ENCODE results near the gene GGTLC1.

DNA sequence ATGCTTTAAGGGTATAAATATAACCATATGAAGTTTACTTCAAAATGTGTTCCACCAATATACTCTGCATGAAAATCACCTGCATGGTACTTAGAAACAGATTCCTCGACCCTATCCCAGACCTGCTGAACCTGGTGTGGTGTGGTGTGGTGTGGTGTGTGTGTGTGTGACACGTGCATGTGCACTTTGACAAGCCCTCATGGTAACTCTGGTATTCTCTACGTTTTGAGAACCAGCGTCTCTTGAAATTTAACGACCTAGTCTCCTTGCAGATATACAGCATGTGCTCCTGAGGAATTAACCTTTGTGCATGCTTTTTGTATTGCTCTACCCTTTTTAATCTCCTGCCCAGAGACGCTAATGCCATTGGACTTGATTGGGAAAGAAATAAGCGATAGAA is 29.5 kb downstream of the GGTLC1 start:
- TF ChIP-seq, protein P1, sequence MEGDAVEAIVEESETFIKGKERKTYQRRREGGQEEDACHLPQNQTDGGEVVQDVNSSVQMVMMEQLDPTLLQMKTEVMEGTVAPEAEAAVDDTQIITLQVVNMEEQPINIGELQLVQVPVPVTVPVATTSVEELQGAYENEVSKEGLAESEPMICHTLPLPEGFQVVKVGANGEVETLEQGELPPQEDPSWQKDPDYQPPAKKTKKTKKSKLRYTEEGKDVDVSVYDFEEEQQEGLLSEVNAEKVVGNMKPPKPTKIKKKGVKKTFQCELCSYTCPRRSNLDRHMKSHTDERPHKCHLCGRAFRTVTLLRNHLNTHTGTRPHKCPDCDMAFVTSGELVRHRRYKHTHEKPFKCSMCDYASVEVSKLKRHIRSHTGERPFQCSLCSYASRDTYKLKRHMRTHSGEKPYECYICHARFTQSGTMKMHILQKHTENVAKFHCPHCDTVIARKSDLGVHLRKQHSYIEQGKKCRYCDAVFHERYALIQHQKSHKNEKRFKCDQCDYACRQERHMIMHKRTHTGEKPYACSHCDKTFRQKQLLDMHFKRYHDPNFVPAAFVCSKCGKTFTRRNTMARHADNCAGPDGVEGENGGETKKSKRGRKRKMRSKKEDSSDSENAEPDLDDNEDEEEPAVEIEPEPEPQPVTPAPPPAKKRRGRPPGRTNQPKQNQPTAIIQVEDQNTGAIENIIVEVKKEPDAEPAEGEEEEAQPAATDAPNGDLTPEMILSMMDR (IDR thresholded peaks at IDR 0.05; ENCODE audit: low read depth, low read length, poor library complexity, severe bottlenecking): no peak
- no peak for TF ChIP-seq EZH2phosphoT487 (IDR thresholded peaks at IDR 0.05; ENCODE audit: borderline replicate concordance, low read length)

Measured in DOHH2 (cell line).